ENCODE measurements around the gene CACNA1G.

Gene CACNA1G

GRCh38 chr17:50563092-50563511 is 2.6 kb downstream of the CACNA1G start:
- intact Hi-C loops (cut with DNase I; ENCODE audit: low total_unique reads) = no loop called here
- H3K27ac ChIP-seq = no peak overlapping the region
- DNase-seq = no peak
- H3K36me3 ChIP-seq = no peaks in the 10 kb centered on the region
- H3K27me3 ChIP-seq = peaks cover 11 to 64% of the 10 kb centered on the region in 2 donors
- no peak for TF ChIP-seq CTCF (IDR thresholded peaks at IDR 0.05)
- H3K4me1 ChIP-seq = peaks cover 10 to 68% (median 60%) of the 10 kb centered on the region in 4 donors
- H3K4me3 ChIP-seq = no peak overlapping the region
- H3K9me3 ChIP-seq = no peaks in the 10 kb centered on the region

GRCh38 chr17:50564916-50565315 is 4.4 kb downstream of the CACNA1G start:
- peak; percentile 88 to 90 for DNase-seq
- peak overlapping the region; percentile 9 to 22 for H3K4me3 ChIP-seq
- no peaks in the 10 kb centered on the region for H3K9me3 ChIP-seq
- TF ChIP-seq CTCF (IDR thresholded peaks at IDR 0.05) = no peak
- H3K27ac ChIP-seq = peak overlapping the region; percentile 25 to 63
- H3K4me1 ChIP-seq = peaks cover 10 to 51% (median 46%) of the 10 kb centered on the region in 4 donors
- peaks cover 11 to 46% of the 10 kb centered on the region in 2 donors for H3K27me3 ChIP-seq
- H3K36me3 ChIP-seq = no peaks in the 10 kb centered on the region
- intact Hi-C loops (cut with DNase I; ENCODE audit: low total_unique reads) = no loop called here

- H3K27ac ChIP-seq = peak overlapping the region in 1 of 2 donors; percentile 25
- H3K4me3 ChIP-seq = peak overlapping the region in 1 of 2 donors; percentile 22
- no peak for TF ChIP-seq CTCF (IDR thresholded peaks at IDR 0.05)
- H3K4me1 ChIP-seq = peaks cover 9 to 43% (median 39%) of the 10 kb centered on the region in 4 donors
- peaks cover 11 to 41% of the 10 kb centered on the region in 2 donors for H3K27me3 ChIP-seq
- intact Hi-C loops (cut with DNase I; ENCODE audit: low total_unique reads) = no loop called here
- H3K36me3 ChIP-seq = no peaks in the 10 kb centered on the region
- no peak for DNase-seq
- H3K9me3 ChIP-seq = no peaks in the 10 kb centered on the region
Observed at GRCh38 chr17:50565402-50566350, 5.2 kb downstream of the CACNA1G start.

- intact Hi-C loops (cut with DNase I; ENCODE audit: low total_unique reads) = no loop called here
- no peak overlapping the region for H3K4me3 ChIP-seq
- TF ChIP-seq CTCF (IDR thresholded peaks at IDR 0.05) = no peak
- H3K36me3 ChIP-seq = no peaks in the 10 kb centered on the region
- no peaks in the 10 kb centered on the region for H3K9me3 ChIP-seq
- no peak for DNase-seq
- peaks cover 0 to 31% (median 27%) of the 10 kb centered on the region in 4 donors for H3K4me1 ChIP-seq
- H3K27ac ChIP-seq = no peak overlapping the region
- peaks cover 3 to 30% of the 10 kb centered on the region in 2 donors for H3K27me3 ChIP-seq
Observed at GRCh38 chr17:50566886-50567285, 6.4 kb downstream of the CACNA1G start.

GRCh38 chr17:50568659-50569058 is 8.1 kb downstream of the CACNA1G start:
- no peak for TF ChIP-seq CTCF (IDR thresholded peaks at IDR 0.05)
- H3K4me3 ChIP-seq = no peak overlapping the region
- intact Hi-C loops (cut with DNase I; ENCODE audit: low total_unique reads) = no loop called here
- no peak overlapping the region for H3K27ac ChIP-seq
- H3K27me3 ChIP-seq = peaks cover 0 to 14% of the 10 kb centered on the region in 2 donors
- H3K36me3 ChIP-seq = no peaks in the 10 kb centered on the region
- H3K4me1 ChIP-seq = peaks cover 0 to 22% (median 20%) of the 10 kb centered on the region in 4 donors
- no peaks in the 10 kb centered on the region for H3K9me3 ChIP-seq
- no peak for DNase-seq

Measured in tibial artery (tissue), 4 donors.